ENCODE results near the gene ZNF385B.

The ZNF385B gene

GRCh38 chr2:179900655-179901054, 39.2 kb upstream of the ZNF385B start:
- Histone ChIP-seq H3K9me2 (replicated peaks; ENCODE audit: insufficient read depth, low read length) (no peaks in the 10 kb centered on the region), H3K27me3 (ENCODE audit: low read length) (no peaks in the 10 kb centered on the region), H3K27ac (ENCODE audit: low read depth, low read length) (no peak overlapping the region), H2AFZ (ENCODE audit: low read depth, low read length, severe bottlenecking) (no peak overlapping the region), H3K4me3 (ENCODE audit: insufficient read depth, low read length, poor library complexity, severe bottlenecking) (no peak overlapping the region), H3K9ac (ENCODE audit: low read length) (no peak overlapping the region), H3F3A (ENCODE audit: insufficient read depth) (no peaks in the 10 kb centered on the region), H4K20me1 (ENCODE audit: low read depth, low read length) (no peaks in the 10 kb centered on the region), H3K36me3 (ENCODE audit: low read length) (no peaks in the 10 kb centered on the region), H3K79me2 (ENCODE audit: insufficient read depth, low read length) (no peaks in the 10 kb centered on the region), H3K4me2 (ENCODE audit: low read depth, low read length, poor library complexity, severe bottlenecking) (no peak overlapping the region), H3K9me3 (ENCODE audit: insufficient read depth, low read length) (peaks cover 9% of the 10 kb centered on the region; the same call in 1 of the 2 replicates)
- TF ChIP-seq CTCF (IDR thresholded peaks at IDR 0.05; ENCODE audit: insufficient read depth, low read length, poor library complexity, severe bottlenecking), result no peak
- TF ChIP-seq EZH2phosphoT487 (conservative IDR thresholded peaks at IDR 0.05; ENCODE audit: low read length), result no peak

GRCh38 chr2:179899666-179900065, 38.3 kb upstream of the ZNF385B start:
- Histone ChIP-seq H2AFZ (ENCODE audit: low read depth, low read length, severe bottlenecking) (peak overlapping the region; percentile 87), H3K9me2 (replicated peaks; ENCODE audit: insufficient read depth, low read length) (no peaks in the 10 kb centered on the region), H3K79me2 (ENCODE audit: insufficient read depth, low read length) (no peaks in the 10 kb centered on the region), H4K20me1 (ENCODE audit: low read depth, low read length) (no peaks in the 10 kb centered on the region), H3K27ac (ENCODE audit: low read depth, low read length) (no peak overlapping the region), H3F3A (ENCODE audit: insufficient read depth) (no peaks in the 10 kb centered on the region), H3K27me3 (ENCODE audit: low read length) (no peaks in the 10 kb centered on the region), H3K9me3 (ENCODE audit: insufficient read depth, low read length) (peaks cover 9% of the 10 kb centered on the region; the same call in 1 of the 2 replicates), H3K4me2 (ENCODE audit: low read depth, low read length, poor library complexity, severe bottlenecking) (no peak overlapping the region), H3K36me3 (ENCODE audit: low read length) (no peaks in the 10 kb centered on the region), H3K4me3 (ENCODE audit: insufficient read depth, low read length, poor library complexity, severe bottlenecking) (no peak overlapping the region), H3K9ac (ENCODE audit: low read length) (peak overlapping the region; percentile 13; the same call in 1 of the 2 replicates)
- TF ChIP-seq CTCF (IDR thresholded peaks at IDR 0.05; ENCODE audit: insufficient read depth, low read length, poor library complexity, severe bottlenecking) (no peak), EZH2phosphoT487 (conservative IDR thresholded peaks at IDR 0.05; ENCODE audit: low read length) (no peak)

- H3K9me2 ChIP-seq (replicated peaks; ENCODE audit: insufficient read depth, low read length), result no peaks in the 10 kb centered on the region
- peak overlapping the region; percentile 87 for H2AFZ ChIP-seq (ENCODE audit: low read depth, low read length, severe bottlenecking)
- H4K20me1 ChIP-seq (ENCODE audit: low read depth, low read length), result no peaks in the 10 kb centered on the region
- H3K9me3 ChIP-seq (ENCODE audit: insufficient read depth, low read length), result peaks cover 6% of the 10 kb centered on the region; the same call in 1 of the 2 replicates
- H3K4me2 ChIP-seq (ENCODE audit: low read depth, low read length, poor library complexity, severe bottlenecking), result peak overlapping the region; percentile 25
- H3K27ac ChIP-seq (ENCODE audit: low read depth, low read length), result peak overlapping the region; percentile 40
- no peaks in the 10 kb centered on the region for H3K79me2 ChIP-seq (ENCODE audit: insufficient read depth, low read length)
- H3K4me3 ChIP-seq (ENCODE audit: insufficient read depth, low read length, poor library complexity, severe bottlenecking), result no peak overlapping the region
- TF ChIP-seq EZH2phosphoT487 (conservative IDR thresholded peaks at IDR 0.05; ENCODE audit: low read length) (no peak), CTCF (IDR thresholded peaks at IDR 0.05; ENCODE audit: insufficient read depth, low read length, poor library complexity, severe bottlenecking) (peak; percentile 79)
- no peaks in the 10 kb centered on the region for H3K27me3 ChIP-seq (ENCODE audit: low read length)
- H3F3A ChIP-seq (ENCODE audit: insufficient read depth), result no peaks in the 10 kb centered on the region
- peak overlapping the region; percentile 13; the same call in 1 of the 2 replicates for H3K9ac ChIP-seq (ENCODE audit: low read length)
- H3K36me3 ChIP-seq (ENCODE audit: low read length), result no peaks in the 10 kb centered on the region
These were observed 37.5 kb upstream of the ZNF385B start for GRCh38 chr2:179898873-179899272.
